CD4-positive, alpha-beta T cell treated with Interferon gamma for 1 hour (primary cell): ENCODE data around the gene ARSB.
"Not testable (repeated sequence)": the region's sequence is repeated elsewhere in the genome, so short reads cannot be mapped to it uniquely, and the experiment has no call there.

ENCODE experiments used
- DNase-seq: peaks from one replicate; pipeline ENCODE4 v3.0.0-alpha.2; 2020

The ARSB gene

GRCh38 chr5:78895616-78896015 is 89.5 kb downstream of the ARSB start:
- no peak for DNase-seq

- DNase-seq = no peak
Observed at GRCh38 chr5:78893940-78894677, 91.0 kb downstream of the ARSB start.

GRCh38 chr5:78890667-78891379 is 94.3 kb downstream of the ARSB start:
- no peak for DNase-seq

GRCh38 chr5:78889369-78890140 is 95.6 kb downstream of the ARSB start:
- no peak for DNase-seq

- no peak for DNase-seq
Observed at GRCh38 chr5:78888580-78889368, 96.3 kb downstream of the ARSB start.

- no peak for DNase-seq
Observed at GRCh38 chr5:78887384-78888118, 97.6 kb downstream of the ARSB start.

- no peak for DNase-seq
Observed at GRCh38 chr5:78886341-78887230, 98.5 kb downstream of the ARSB start.

GRCh38 chr5:78881884-78882283 is 103.2 kb downstream of the ARSB start:
- no peak for DNase-seq

- no peak for DNase-seq
Observed at GRCh38 chr5:78879516-78879915, 105.6 kb downstream of the ARSB start.

- not testable (repeated sequence) for DNase-seq
Observed at GRCh38 chr5:78866076-78866475, 119.0 kb downstream of the ARSB start.

GRCh38 chr5:78858364-78858763 is 126.7 kb downstream of the ARSB start:
- no peak for DNase-seq

- DNase-seq = no peak
Observed at GRCh38 chr5:78855026-78855425, 130.1 kb downstream of the ARSB start.

- DNase-seq = not testable (repeated sequence)
Observed at GRCh38 chr5:78851891-78852290, 133.2 kb downstream of the ARSB start.

- no peak for DNase-seq
Observed at GRCh38 chr5:78845470-78845869, 139.6 kb downstream of the ARSB start.

- no peak for DNase-seq
Observed at GRCh38 chr5:78843436-78843835, 141.7 kb downstream of the ARSB start.

GRCh38 chr5:78841767-78842166 is 143.3 kb downstream of the ARSB start:
- no peak for DNase-seq

GRCh38 chr5:78838753-78839152 is 146.4 kb downstream of the ARSB start:
- DNase-seq = no peak

GRCh38 chr5:78837836-78838235 is 147.3 kb downstream of the ARSB start:
- no peak for DNase-seq

GRCh38 chr5:78835176-78835575 is 149.9 kb downstream of the ARSB start:
- DNase-seq = no peak

GRCh38 chr5:78833284-78833683 is 151.8 kb downstream of the ARSB start:
- no peak for DNase-seq

- DNase-seq = no peak
Observed at GRCh38 chr5:78830528-78831046, 154.5 kb downstream of the ARSB start.
